Measurements from ENCODE around the gene CASP14.
"Not testable (repeated sequence)": the region's sequence is repeated elsewhere in the genome, so short reads cannot be mapped to it uniquely, and the experiment has no call there.

CASP14 gene

GRCh38 chr19:15048885-15049541 lies at the start of gene CASP14:
CASP14 (plus strand) TSS chr19:15049480; CDS start chr19:15052252, 2,772 bp downstream.
- no peak for DNase-seq

GRCh38 chr19:15008308-15008707 lies 41.0 kb upstream of the CASP14 start:
- DNase-seq: no peak

- DNase-seq: no peak
These were observed 38.6 kb upstream of the CASP14 start for GRCh38 chr19:15010501-15011300.

GRCh38 chr19:15014579-15014978 lies 34.7 kb upstream of the CASP14 start:
- DNase-seq: no peak

- DNase-seq: no peak
These were observed 33.2 kb upstream of the CASP14 start for GRCh38 chr19:15015946-15016542.

GRCh38 chr19:15018836-15019235 lies 30.4 kb upstream of the CASP14 start:
- DNase-seq: not testable (repeated sequence)

- DNase-seq: no peak
These were observed 27.8 kb upstream of the CASP14 start for GRCh38 chr19:15021286-15022007.

GRCh38 chr19:15022752-15023151 lies 26.5 kb upstream of the CASP14 start:
- DNase-seq: peak; percentile 4

GRCh38 chr19:15025217-15025616 lies 24.1 kb upstream of the CASP14 start:
- peak; percentile 9 for DNase-seq

GRCh38 chr19:15028490-15028889 lies 20.8 kb upstream of the CASP14 start:
- no peak for DNase-seq

- no peak for DNase-seq
These were observed 17.6 kb upstream of the CASP14 start for GRCh38 chr19:15031675-15032074.

- no peak for DNase-seq
These were observed 13.4 kb upstream of the CASP14 start for GRCh38 chr19:15035795-15036311.

GRCh38 chr19:15037586-15037985 lies 11.7 kb upstream of the CASP14 start:
- DNase-seq: no peak

- DNase-seq: no peak
These were observed 11.0 kb upstream of the CASP14 start for GRCh38 chr19:15038294-15038693.

- DNase-seq: no peak
These were observed 7.3 kb upstream of the CASP14 start for GRCh38 chr19:15042003-15042402.

GRCh38 chr19:15042826-15043225 lies 6.5 kb upstream of the CASP14 start:
- no peak for DNase-seq

- no peak for DNase-seq
These were observed 3.8 kb upstream of the CASP14 start for GRCh38 chr19:15045506-15045905.

GRCh38 chr19:15047680-15048079 lies 1.6 kb upstream of the CASP14 start:
- DNase-seq: no peak

GRCh38 chr19:15048128-15048527 lies 1.2 kb upstream of the CASP14 start:
- DNase-seq: no peak

GRCh38 chr19:15050639-15051038 lies 1.4 kb downstream of the CASP14 start:
- no peak for DNase-seq

- no peak for DNase-seq
These were observed 12.8 kb downstream of the CASP14 start for GRCh38 chr19:15062036-15062435.

GRCh38 chr19:15070386-15070785 lies 21.1 kb downstream of the CASP14 start:
- not testable (repeated sequence) for DNase-seq
